Stimulated activated naive CD8-positive, alpha-beta T cell treated with anti-CD3 and anti-CD28 coated beads, Interleukin-15, Interleukin-2, amounts not matched to agents 100 U/mL and 50 U/mL, for 24 hours (primary cell): ENCODE results near the gene SLC19A1.
"Not testable (repeated sequence)": the region's sequence is repeated elsewhere in the genome, so short reads cannot be mapped to it uniquely, and the experiment has no call there.

Source experiments
- ATAC-seq: fragments of 150-1000 bp; cut with Tn5 transposase; one replicate; pipeline ENCODE4 v1.10.0; 2021
- DNase-seq: peaks from one replicate; pipeline ENCODE4 v3.0.0; 2021

SLC19A1 gene

GRCh38 chr21:45505416-45506021 lies 36.7 kb downstream of the SLC19A1 start:
- ATAC-seq (no peak), DNase-seq (no peak)

- ATAC-seq (no peak), DNase-seq (no peak)
Observed at GRCh38 chr21:45504516-45505415, 37.5 kb downstream of the SLC19A1 start.

- DNase-seq (no peak), ATAC-seq (no peak)
Observed at GRCh38 chr21:45504021-45504515, 38.2 kb downstream of the SLC19A1 start.

- ATAC-seq, DNase-seq: not testable (repeated sequence)
Observed at GRCh38 chr21:45503226-45503625, 39.0 kb downstream of the SLC19A1 start.

- no peak for DNase-seq
- no peak for ATAC-seq
Observed at GRCh38 chr21:45502600-45502999, 39.6 kb downstream of the SLC19A1 start.

GRCh38 chr21:45502006-45502345 lies 40.3 kb downstream of the SLC19A1 start:
- ATAC-seq = no peak
- no peak for DNase-seq

- DNase-seq, ATAC-seq: not testable (repeated sequence)
Observed at GRCh38 chr21:45501081-45502005, 40.9 kb downstream of the SLC19A1 start.

- ATAC-seq (no peak), DNase-seq (no peak)
Observed at GRCh38 chr21:45499970-45500577, 42.2 kb downstream of the SLC19A1 start.

GRCh38 chr21:45499201-45499750 lies 43.0 kb downstream of the SLC19A1 start:
- no peak for DNase-seq
- no peak for ATAC-seq

- ATAC-seq = no peak
- DNase-seq = no peak
Observed at GRCh38 chr21:45498646-45499000, 43.6 kb downstream of the SLC19A1 start.

GRCh38 chr21:45497846-45498645 lies 44.2 kb downstream of the SLC19A1 start:
- DNase-seq (no peak), ATAC-seq (no peak)

GRCh38 chr21:45496968-45497845 lies 45.0 kb downstream of the SLC19A1 start:
- no peak for DNase-seq

GRCh38 chr21:45496151-45496967 lies 45.9 kb downstream of the SLC19A1 start:
- no peak for ATAC-seq
- no peak for DNase-seq

More at GRCh38 chr21:45496968-45497845, 45.0 kb downstream of the SLC19A1 start:
- no peak for ATAC-seq

GRCh38 chr21:45494851-45495680 lies 47.2 kb downstream of the SLC19A1 start:
- ATAC-seq = no peak

GRCh38 chr21:45494135-45494850 lies 47.9 kb downstream of the SLC19A1 start:
- ATAC-seq = no peak
- no peak for DNase-seq

More at GRCh38 chr21:45494851-45495680, 47.2 kb downstream of the SLC19A1 start:
- DNase-seq = no peak

- no peak for ATAC-seq
Observed at GRCh38 chr21:45493401-45494001, 48.7 kb downstream of the SLC19A1 start.

GRCh38 chr21:45492765-45493164 lies 49.5 kb downstream of the SLC19A1 start:
- ATAC-seq = no peak

More at GRCh38 chr21:45493401-45494001, 48.7 kb downstream of the SLC19A1 start:
- DNase-seq = no peak

More at GRCh38 chr21:45492765-45493164, 49.5 kb downstream of the SLC19A1 start:
- no peak for DNase-seq
